Keratinocyte (primary cell): ENCODE data around the gene CFAP100.

Source experiments
- CTCF ChIP-seq, 3 experiments: IDR thresholded peaks in 1 of 3; conservative IDR thresholded peaks in 1 of 3; optimal IDR thresholded peaks in 1 of 3; 2 replicates in 2 of 3; 3 replicates in 1 of 3; pipeline versions ENCODE3 to v1.5.1; 2011; ENCODE audit warnings: low read length in 3 of 3, mild to moderate bottlenecking in 3 of 3, moderate library complexity in 2 of 3, control low read depth in 1 of 3, inconsistent platforms in 1 of 3; ENCODE audit not compliant: insufficient read depth in 2 of 3; ENCODE audit errors: extremely low read depth in 1 of 3
- EZH2 ChIP-seq: IDR thresholded peaks from one replicate; pipeline ENCODE4 v1.6.1; 2012; ENCODE audit warnings: inconsistent platforms, mild to moderate bottlenecking, low read length, moderate library complexity

GRCh38 chr3:126355251-126355650, 39.5 kb upstream of the CFAP100 start:
- no peak for TF ChIP-seq CTCF (optimal IDR thresholded peaks at IDR 0.05 in 1 of 3, IDR thresholded peaks at IDR 0.05 in 1 of 3, conservative IDR thresholded peaks at IDR 0.05 in 1 of 3; ENCODE audit: extremely low read depth in 1 of 3, insufficient read depth in 2 of 3, low read length in 3 of 3)
- no peak for TF ChIP-seq EZH2
